ENCODE data around the gene DENND1C. TPM values are rescaled to one million over a fixed set of nuclear protein-coding genes. Genes with fewer than 3 reads are reported as not detected.
A peak's percentile ranks its signal among the peaks of the same experiment; 100 is the strongest.

Gene DENND1C
- total and polyA plus RNA-seq, 9 of the 15 experiments (the other 6 are each of a cell fraction or from before 2014, with no cell fraction given): 0.03 to 1.2 (median 0.32) TPM; not detected in 1

GRCh38 chr19:6429419-6430221 is 52.0 kb downstream of the DENND1C start (continued):
- TF ChIP-seq ELF4 (CRISPR knock-in tag; IDR thresholded peaks at IDR 0.05) (peak; percentile 90), ZBTB1 (CRISPR knock-in tag; IDR thresholded peaks at IDR 0.05; ENCODE audit: borderline replicate concordance, low read depth) (no peak), ETV1 (tag; conservative IDR thresholded peaks at IDR 0.05; ENCODE audit: low read depth) (peak; percentile 41; the same call in 1 of the 2 replicates), NCOA4 (IDR thresholded peaks at IDR 0.05; ENCODE audit: partially characterized antibody) (peak; percentile 34), NCOA1 (IDR thresholded peaks at IDR 0.05; ENCODE audit: low read depth) (peak; percentile 48; the same call in 1 of the 2 replicates), SPI1 (IDR thresholded peaks at IDR 0.05; ENCODE audit: borderline replicate concordance, low read depth, low read length) (peak; percentile 73), ZNF316 (IDR thresholded peaks at IDR 0.05) (no peak), ZBTB2 (IDR thresholded peaks at IDR 0.05) (peak; percentile 72; the same call in 1 of the 2 replicates), NRF1 (conservative IDR thresholded peaks at IDR 0.05 in 1 of 2, IDR thresholded peaks at IDR 0.05 in 1 of 2) (peak in 1 of 2 experiments; percentile 35; a peak in 2 of 4 replicates), SUPT5H (IDR thresholded peaks at IDR 0.05) (peak; percentile 38), HLTF (IDR thresholded peaks at IDR 0.05) (peak; percentile 78; the same call in 1 of the 2 replicates), HNRNPL (IDR thresholded peaks at IDR 0.05; ENCODE audit: low read depth, low read length) (no peak), MYC (IDR thresholded peaks at IDR 0.05; ENCODE audit: low read depth, low read length) (peak; percentile 71), MYC (CRISPR knock-in tag; IDR thresholded peaks at IDR 0.05; ENCODE audit: borderline replicate concordance, low read depth) (no peak), FOXJ3 (CRISPR knock-in tag; IDR thresholded peaks at IDR 0.05) (no peak), PHF8 (IDR thresholded peaks at IDR 0.05; ENCODE audit: borderline replicate concordance, low read length) (peak; percentile 54; the same call in 1 of the 2 replicates), CLOCK (CRISPR knock-in tag; IDR thresholded peaks at IDR 0.05; ENCODE audit: borderline replicate concordance) (no peak), HDAC6 (IDR thresholded peaks at IDR 0.05; ENCODE audit: low read depth, low read length) (no peak), OTX1 (CRISPR knock-in tag; IDR thresholded peaks at IDR 0.05) (peak; percentile 95), ZC3H8 (IDR thresholded peaks at IDR 0.05) (peak; percentile 58; the same call in 1 of the 2 replicates), E2F3 (CRISPR knock-in tag; IDR thresholded peaks at IDR 0.05) (no peak), IRF9 (tag; IDR thresholded peaks at IDR 0.05) (no peak), ZBTB26 (CRISPR knock-in tag; IDR thresholded peaks at IDR 0.05) (peak; percentile 93; the same call in 1 of the 2 replicates)

All from K562 (cell line).